Peyer's patch (tissue), 4 donors: ENCODE measurements around the gene TGFB2. TPM values are rescaled to one million over a fixed set of nuclear protein-coding genes. Genes with fewer than 3 reads are reported as not detected.

Experiments
- DNase-seq, 3 donors: peaks; one replicate each; pipeline ENCODE4 v3.0.0-alpha.2; 2017 to 2019
- H3K27ac ChIP-seq, 4 donors: fragments of 200-600 bp; sonication (generic); one replicate each; pipeline ENCODE4 v1.5.1; 2016 to 2019
- H3K27me3 ChIP-seq, 2 donors: fragments of 200-600 bp; sonication (generic); one replicate each; pipeline ENCODE4 v1.5.1; 2019
- H3K36me3 ChIP-seq, 3 donors: fragments of 200-600 bp; sonication (generic); one replicate each; pipeline ENCODE4 v1.5.1; 2016 to 2019
- H3K4me1 ChIP-seq, 4 donors: fragments of 200-600 bp; sonication (generic); one replicate each; pipeline ENCODE4 v1.5.1; 2016 to 2019
- H3K4me3 ChIP-seq, 4 donors: fragments of 200-600 bp; sonication (generic); 1 replicate in 3 of 4; 2 replicates in 1 of 4; pipeline ENCODE4 v1.5.1; 2016 to 2019; ENCODE audit warnings: mild to moderate bottlenecking in 1 of 4
- H3K9me3 ChIP-seq, 4 donors: fragments of 200-600 bp; sonication (generic); one replicate each; pipeline ENCODE4 v1.5.1; 2016 to 2019; ENCODE audit warnings: mild to moderate bottlenecking in 1 of 4
- POLR2A ChIP-seq, 2 donors: fragments of 450-650 bp; IDR thresholded peaks; one replicate each; pipeline ENCODE4 v1.5.1; 2017; ENCODE audit warnings: antibody characterized with exemption in 2 of 2, mild to moderate bottlenecking in 2 of 2, moderate library complexity in 2 of 2
- total RNA-seq, 4 donors: library from RNA; depleted of rRNA; stranded (reverse); fragments of >200 nt; gene quantifications; one replicate each; pipeline ENCODE4 v1.1.0, GENCODE V29; 2016
- TF ChIP-seq, protein P1 (sequence below), 6 experiments: fragments of 450-650 bp in 4 of 6; fragments of 200-600 bp in 2 of 6; sonication (generic) in 1 of 6; IDR thresholded peaks; one replicate each; pipeline ENCODE4 v1.5.1; 2017 to 2019; ENCODE audit warnings: antibody characterized with exemption in 6 of 6, mild to moderate bottlenecking in 3 of 6, moderate library complexity in 1 of 6

Gene TGFB2
- total RNA-seq, 4 donors from 2014 or later = 0.28 to 1.7 (median 0.54) TPM; not detected in 1

GRCh38 chr1:218367118-218367517, 22.0 kb downstream of the TGFB2 start:
- DNase-seq = no peak
- H3K27ac ChIP-seq = no peak overlapping the region
- H3K36me3 ChIP-seq = no peaks in the 10 kb centered on the region
- no peaks in the 10 kb centered on the region for H3K27me3 ChIP-seq
- TF ChIP-seq, protein P1, sequence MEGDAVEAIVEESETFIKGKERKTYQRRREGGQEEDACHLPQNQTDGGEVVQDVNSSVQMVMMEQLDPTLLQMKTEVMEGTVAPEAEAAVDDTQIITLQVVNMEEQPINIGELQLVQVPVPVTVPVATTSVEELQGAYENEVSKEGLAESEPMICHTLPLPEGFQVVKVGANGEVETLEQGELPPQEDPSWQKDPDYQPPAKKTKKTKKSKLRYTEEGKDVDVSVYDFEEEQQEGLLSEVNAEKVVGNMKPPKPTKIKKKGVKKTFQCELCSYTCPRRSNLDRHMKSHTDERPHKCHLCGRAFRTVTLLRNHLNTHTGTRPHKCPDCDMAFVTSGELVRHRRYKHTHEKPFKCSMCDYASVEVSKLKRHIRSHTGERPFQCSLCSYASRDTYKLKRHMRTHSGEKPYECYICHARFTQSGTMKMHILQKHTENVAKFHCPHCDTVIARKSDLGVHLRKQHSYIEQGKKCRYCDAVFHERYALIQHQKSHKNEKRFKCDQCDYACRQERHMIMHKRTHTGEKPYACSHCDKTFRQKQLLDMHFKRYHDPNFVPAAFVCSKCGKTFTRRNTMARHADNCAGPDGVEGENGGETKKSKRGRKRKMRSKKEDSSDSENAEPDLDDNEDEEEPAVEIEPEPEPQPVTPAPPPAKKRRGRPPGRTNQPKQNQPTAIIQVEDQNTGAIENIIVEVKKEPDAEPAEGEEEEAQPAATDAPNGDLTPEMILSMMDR (IDR thresholded peaks at IDR 0.05) = no peak
- TF ChIP-seq POLR2A (IDR thresholded peaks at IDR 0.05) = no peak
- H3K9me3 ChIP-seq = no peaks in the 10 kb centered on the region
- H3K4me3 ChIP-seq = no peak overlapping the region
- H3K4me1 ChIP-seq = no peaks in the 10 kb centered on the region

DNA sequence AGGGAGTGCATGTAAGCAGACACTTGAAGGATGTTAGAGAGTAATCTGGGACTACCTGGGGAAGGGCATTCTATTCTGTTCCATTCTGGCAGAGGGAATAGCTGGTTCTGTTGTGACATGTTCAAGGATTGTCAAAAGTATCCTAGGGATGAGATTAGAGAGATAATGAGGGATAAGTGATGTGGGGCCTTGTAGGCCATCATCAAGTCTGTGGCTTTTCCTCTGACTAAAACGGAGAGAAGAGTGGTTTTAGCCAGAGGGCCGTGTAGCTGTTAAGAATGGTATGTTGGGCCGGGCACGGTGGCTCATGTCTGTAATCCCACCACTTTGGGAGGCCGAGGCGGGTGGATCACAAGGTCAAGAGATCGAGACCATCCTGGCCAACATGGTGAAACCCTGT, 23.6 kb downstream of the TGFB2 start:
- no peak for DNase-seq
- Histone ChIP-seq H3K4me1 (no peaks in the 10 kb centered on the region), H3K27me3 (no peaks in the 10 kb centered on the region), H3K9me3 (no peaks in the 10 kb centered on the region), H3K27ac (no peak overlapping the region), H3K4me3 (no peak overlapping the region), H3K36me3 (no peaks in the 10 kb centered on the region)
- TF ChIP-seq POLR2A (IDR thresholded peaks at IDR 0.05) = no peak
- TF ChIP-seq, protein P1 (IDR thresholded peaks at IDR 0.05) = no peak

DNA sequence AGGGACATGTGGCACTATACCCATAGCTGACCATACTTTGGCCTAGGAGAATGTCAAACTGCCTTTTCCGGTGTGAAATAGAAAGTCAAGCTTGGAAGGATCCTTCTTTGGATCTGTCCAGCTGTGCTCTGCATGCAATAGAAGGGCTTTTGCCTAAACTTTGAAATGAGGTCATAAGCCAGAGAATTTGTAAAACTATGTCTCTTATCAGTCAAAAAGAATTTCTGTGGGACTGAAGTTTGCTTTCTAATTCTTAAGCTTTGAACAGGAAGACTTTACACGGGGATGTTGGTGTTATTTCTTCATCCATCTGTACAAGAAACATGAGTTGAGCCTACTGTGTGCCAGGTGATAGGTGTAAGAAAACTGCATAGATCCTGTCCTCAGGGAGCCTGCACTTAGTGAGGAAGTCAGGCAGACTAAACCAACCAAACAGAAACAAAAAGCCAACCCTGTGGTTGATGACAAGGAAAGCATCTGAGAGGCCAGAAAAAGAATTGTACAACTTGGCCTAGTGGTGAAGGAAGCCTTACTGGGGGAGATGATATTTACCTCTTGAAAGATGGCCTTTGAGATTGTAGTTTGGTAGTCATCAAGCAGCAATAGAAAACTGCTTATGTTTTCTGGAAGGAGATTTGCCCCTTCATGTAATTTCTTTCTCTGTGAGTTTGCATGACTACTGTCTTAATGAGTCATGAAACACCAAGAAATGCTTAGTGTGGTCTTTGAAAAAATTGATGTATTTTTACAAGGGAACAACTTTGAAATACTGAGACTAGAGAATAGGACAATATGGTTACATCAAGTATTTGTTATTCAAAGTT, 24.8 kb downstream of the TGFB2 start:
- Histone ChIP-seq H3K27me3 (no peaks in the 10 kb centered on the region), H3K4me3 (no peak overlapping the region), H3K9me3 (no peaks in the 10 kb centered on the region), H3K4me1 (peaks cover 0 to 4% (median 0%) of the 10 kb centered on the region in 4 donors), H3K36me3 (no peaks in the 10 kb centered on the region), H3K27ac (no peak overlapping the region)
- TF ChIP-seq, protein P1 (IDR thresholded peaks at IDR 0.05) = no peak
- no peak for TF ChIP-seq POLR2A (IDR thresholded peaks at IDR 0.05)
- no peak for DNase-seq

DNA sequence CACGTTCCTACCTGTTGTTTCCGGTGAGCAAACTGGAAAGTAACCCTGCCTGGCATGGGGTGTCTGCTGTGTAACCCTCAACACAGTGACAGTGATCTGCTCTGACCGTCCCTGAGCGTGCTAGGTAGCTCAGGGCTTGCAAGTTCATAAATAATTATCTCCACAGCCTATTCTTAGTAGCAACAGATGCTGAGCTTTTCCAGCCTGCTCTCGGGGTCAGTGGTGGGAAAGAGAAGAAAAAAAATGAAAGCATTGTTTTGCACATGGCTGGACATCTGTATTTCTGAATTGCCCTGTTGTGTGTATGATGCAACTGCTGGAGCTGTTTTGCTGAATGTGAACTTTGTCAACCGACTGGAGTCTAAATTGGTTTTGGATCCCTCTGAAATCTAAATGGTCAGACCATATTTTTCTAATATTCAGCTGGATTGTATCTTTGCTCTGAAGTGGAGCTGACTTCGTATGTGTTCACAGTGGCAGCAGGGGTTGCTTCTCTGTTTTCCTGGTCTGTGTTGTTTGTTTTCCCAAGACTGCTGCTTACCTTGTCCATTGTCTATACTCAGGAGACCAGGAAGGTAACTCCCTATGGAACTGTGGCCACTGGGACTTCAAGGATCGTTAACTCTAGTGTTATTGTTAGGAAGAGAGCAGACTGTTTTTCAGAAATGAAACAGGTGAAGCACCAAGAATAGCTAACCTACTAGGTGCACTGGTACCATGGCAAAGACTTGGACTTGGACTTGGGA, 27.0 kb downstream of the TGFB2 start:
- no peaks in the 10 kb centered on the region for H3K36me3 ChIP-seq
- no peaks in the 10 kb centered on the region for H3K27me3 ChIP-seq
- H3K4me1 ChIP-seq = peaks cover 0 to 4% (median 0%) of the 10 kb centered on the region in 4 donors
- H3K27ac ChIP-seq = no peak overlapping the region
- DNase-seq = no peak
- TF ChIP-seq POLR2A (IDR thresholded peaks at IDR 0.05) = no peak
- TF ChIP-seq, protein P1 (IDR thresholded peaks at IDR 0.05) = no peak
- H3K4me3 ChIP-seq = no peak overlapping the region
- H3K9me3 ChIP-seq = no peaks in the 10 kb centered on the region

GRCh38 chr1:218374401-218375353, 29.5 kb downstream of the TGFB2 start:
- DNase-seq = no peak
- Histone ChIP-seq H3K27ac (no peak overlapping the region), H3K9me3 (no peaks in the 10 kb centered on the region), H3K4me1 (peaks cover 0 to 4% (median 0%) of the 10 kb centered on the region in 4 donors), H3K27me3 (no peaks in the 10 kb centered on the region), H3K4me3 (no peak overlapping the region), H3K36me3 (no peaks in the 10 kb centered on the region)
- TF ChIP-seq, protein P1 (IDR thresholded peaks at IDR 0.05) = no peak
- TF ChIP-seq POLR2A (IDR thresholded peaks at IDR 0.05) = no peak
